GM18517 (cell line): ENCODE measurements around the gene CHST7.

Experiments
- ATAC-seq: cut with Tn5 transposase; IDR thresholded peaks from one replicate; pipeline ENCODE4 v1.9.1; 2021; ENCODE audit warnings: mild to moderate bottlenecking, moderate library complexity; ENCODE audit not compliant: unreplicated experiment

The CHST7 gene

DNA sequence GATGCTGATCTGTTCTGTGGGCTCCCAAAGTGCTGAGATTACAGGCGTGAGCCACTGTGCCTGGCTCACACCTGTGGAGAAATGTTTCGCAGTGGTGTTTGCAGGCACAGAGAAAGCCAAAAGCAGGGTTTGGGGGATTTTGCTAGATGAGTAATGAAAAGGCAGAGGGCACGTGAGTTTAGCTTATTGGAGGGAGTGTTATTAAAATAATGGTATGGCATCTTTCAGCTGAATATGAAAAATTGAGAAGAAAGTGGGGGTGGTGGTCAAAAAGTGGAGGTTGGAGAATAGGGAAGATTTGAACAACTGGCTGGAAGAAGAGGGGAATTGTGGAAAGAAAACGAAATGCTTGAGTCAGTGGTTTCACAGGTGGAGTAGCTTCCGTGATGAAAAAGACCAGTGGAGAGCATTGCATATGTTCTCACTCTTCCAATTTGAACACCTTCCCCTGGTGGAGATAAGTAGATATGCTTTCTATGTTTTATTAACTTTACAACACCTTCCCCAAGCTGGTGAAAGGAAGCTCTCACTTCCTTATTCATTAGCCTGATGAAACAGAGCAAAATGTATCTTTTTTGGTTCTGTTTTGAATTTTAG, 1.1 kb upstream of the CHST7 start:
- ATAC-seq: peak; percentile 50

DNA sequence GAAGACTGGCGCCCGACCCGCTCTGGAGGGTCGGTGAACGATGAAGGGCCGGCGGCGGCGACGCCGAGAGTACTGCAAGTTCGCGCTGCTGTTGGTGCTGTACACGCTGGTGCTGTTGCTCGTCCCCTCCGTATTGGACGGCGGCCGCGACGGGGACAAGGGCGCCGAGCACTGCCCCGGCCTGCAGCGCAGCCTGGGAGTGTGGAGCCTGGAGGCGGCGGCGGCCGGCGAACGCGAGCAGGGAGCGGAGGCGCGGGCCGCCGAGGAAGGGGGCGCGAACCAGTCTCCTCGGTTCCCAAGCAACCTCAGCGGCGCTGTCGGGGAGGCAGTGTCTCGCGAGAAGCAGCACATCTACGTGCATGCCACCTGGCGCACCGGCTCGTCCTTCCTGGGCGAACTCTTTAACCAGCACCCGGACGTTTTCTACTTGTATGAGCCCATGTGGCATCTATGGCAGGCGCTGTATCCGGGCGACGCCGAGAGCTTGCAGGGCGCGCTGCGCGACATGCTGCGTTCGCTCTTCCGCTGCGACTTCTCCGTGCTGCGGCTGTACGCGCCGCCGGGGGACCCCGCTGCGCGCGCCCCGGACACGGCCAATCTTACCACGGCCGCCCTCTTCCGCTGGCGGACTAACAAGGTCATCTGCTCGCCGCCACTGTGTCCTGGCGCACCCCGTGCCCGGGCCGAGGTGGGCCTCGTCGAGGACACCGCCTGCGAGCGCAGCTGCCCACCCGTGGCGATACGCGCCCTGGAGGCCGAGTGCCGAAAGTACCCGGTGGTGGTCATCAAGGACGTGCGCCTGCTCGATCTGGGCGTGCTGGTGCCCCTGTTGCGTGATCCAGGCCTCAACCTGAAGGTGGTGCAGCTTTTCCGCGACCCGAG, 568 bp downstream of the CHST7 start:
- peak; percentile 26 for ATAC-seq

DNA sequence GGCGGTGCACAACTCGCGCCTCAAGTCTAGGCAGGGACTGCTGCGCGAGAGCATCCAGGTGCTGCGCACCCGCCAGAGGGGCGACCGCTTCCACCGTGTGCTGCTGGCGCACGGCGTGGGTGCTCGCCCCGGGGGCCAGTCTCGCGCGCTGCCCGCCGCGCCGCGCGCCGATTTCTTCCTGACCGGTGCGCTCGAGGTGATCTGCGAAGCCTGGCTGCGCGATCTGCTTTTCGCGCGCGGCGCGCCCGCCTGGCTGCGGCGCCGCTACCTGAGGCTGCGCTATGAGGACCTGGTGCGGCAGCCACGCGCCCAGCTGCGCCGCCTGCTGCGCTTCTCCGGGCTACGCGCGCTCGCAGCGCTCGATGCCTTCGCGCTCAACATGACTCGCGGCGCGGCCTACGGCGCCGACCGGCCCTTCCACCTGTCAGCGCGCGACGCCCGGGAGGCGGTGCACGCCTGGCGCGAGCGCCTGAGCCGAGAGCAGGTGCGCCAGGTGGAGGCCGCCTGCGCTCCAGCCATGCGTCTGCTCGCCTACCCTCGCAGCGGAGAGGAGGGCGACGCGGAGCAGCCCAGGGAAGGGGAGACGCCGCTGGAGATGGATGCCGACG, 1.3 kb downstream of the CHST7 start:
- no peak for ATAC-seq

DNA sequence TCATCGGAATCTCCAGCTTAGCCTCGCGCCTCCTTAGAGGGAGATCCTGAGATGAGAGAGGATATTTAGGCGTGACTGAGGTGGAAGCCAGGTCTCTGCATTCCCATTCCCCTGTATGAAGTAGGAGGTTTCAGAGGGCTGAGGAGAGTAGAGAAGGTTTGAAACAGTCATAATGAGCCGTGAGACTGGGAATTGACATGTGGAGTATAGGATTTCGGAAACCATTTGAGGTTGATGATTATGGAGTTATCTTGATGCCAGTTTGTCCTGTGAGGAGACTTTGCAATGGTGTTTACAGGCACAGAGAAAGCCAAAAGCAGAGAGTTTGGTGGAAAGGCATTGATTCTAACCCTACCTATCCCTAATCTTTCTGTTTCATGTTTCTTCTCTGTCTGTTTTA, 2.0 kb downstream of the CHST7 start:
- no peak for ATAC-seq

DNA sequence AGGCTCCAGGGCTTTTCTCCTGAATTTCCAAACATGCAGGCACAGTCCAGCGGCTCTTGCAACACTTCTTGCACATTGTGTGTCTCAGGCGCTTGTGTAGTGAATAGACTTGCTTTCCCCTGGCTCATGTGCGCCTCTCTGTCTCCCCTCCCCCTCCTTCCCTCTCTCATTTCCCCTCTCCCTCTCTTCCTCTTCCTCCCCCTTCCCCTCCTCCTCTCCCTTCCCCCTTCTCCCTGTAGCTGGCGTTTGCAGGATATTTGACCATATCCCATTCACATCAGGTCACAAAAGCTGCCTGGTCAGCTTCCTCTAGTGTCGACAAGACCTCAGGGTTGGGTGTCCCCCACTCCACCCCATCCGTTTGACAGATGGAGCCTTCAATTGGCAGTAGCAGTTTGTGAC, 2.4 kb downstream of the CHST7 start:
- no peak for ATAC-seq

DNA sequence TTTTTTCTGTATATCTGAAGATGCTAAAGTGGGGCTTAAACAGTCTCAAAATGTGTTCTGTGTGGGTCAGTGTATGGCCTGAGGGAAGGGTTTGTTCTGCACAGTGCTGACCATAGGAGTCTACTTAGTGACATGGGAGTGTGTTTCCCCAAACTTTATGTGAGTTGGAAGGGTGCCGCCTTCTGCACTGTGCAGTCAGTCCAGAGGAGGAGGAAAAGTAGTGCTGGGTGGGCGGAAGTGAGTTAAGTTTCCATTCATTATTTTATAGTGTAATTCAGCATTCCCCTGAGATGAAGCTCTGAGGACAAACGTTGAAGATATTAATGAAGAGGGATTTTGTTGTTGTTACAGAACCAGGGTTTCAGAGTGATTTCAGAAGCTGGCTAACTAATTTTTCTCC, 2.9 kb downstream of the CHST7 start:
- no peak for ATAC-seq

DNA sequence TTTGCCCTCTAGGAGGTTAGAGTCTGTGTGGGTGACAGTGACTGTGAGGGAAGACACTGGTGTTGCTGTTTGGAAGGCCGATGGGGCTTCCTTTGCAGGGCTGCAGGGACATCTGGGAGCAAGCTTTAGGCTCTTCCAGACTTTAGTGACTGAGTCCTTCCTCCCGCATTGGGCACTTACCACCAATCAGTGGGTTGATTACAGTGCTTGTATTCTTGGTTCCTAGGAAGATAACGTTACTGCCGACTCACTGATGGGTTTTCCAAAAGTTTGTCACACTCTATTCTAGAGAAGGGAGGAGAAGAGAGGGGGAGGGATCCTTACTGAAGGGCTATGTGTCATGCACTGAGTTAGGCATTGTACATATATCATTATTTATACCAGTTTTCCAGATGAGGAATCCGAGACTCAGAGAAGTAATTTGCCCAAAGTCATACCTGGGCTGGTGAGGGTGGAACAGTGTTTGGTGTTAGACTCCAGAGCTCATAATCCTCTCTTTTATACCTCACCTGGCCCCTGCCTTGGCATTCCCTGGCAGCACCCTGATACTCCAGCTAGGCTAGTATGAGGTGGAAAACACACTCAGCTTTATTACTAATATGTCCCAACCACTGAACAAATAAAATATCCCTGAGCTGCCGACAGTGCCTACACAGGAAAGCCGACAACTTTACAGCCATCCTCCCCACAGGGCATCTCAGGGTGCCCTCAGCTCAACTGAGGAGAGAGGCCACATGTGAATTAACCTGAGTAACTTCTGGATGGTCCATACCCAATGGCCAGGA, 3.8 kb downstream of the CHST7 start:
- ATAC-seq: no peak

DNA sequence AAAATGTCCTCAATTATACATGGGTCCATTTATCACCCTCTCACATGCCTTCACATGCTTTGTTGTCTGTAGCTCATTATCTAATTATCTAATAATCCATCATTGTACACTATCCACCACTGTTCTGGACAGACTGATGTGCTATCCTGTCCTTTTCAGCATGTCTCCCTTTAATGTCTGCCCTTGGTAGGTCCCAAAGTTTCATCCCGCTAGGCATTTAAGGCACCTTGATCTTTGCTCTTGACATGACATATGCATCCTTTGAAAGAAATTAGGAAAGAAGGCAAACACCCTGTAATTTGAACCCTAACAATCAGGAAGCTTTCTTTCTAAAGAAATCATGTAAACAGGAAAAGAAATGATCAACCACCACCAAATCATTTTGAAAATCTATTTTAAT, 5.7 kb downstream of the CHST7 start:
- no peak for ATAC-seq

DNA sequence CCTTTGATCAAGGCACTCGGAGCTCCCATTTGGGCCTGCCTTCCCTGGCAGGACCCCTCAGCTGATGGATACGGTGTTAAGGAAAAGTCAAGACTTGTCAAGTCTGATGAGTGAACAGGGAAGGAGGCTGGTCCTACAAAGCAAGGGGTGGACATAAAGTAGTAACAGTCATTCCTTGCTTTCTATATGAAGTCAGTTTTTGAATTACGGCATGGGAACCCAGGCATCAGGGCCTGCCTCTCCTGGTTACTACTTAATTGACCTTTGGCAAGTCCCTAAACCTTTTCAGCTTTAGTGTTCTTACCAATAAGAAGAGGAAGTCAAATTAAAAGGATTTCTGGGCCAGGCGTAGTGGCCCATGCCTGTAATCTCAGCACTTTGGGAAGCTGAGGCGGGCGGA, 7.0 kb downstream of the CHST7 start:
- no peak for ATAC-seq

DNA sequence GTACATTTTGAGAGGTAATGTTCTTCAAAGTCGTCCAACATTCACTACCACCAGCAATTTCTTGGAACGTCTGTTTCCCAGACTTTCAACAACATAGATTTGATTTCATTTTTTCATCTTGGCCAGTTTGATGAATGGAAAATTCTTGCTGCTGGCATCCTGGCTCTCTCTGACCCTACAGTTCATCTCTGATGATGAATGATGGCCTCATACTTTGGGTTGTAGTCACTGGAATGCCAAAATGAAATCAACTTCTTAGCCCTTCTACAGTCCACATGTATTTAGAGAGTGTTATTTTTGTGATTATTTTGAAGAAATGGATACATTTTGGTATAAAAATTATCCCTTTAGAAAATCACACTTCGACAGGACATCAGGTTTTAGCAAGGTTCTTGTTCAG, 8.8 kb downstream of the CHST7 start:
- no peak for ATAC-seq

DNA sequence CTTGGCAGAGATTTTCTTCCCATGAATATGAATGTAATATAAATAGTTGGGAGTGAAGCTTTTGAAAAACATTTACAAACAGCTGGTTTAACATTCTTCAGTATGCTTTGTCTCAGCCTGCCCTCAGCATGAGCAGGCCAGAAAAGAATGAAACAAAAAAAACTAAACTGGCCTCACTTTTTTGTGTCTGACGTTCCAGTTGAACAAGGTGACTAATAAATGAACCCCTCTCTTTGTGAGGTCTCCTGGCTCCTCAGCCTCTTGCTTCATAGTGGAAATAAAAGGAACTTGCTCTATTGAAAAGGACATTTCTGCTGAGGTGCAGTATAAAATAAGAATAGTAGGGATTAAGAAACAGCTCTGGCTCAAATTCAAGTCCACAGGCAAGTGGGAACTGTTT, 9.4 kb downstream of the CHST7 start:
- ATAC-seq: no peak

DNA sequence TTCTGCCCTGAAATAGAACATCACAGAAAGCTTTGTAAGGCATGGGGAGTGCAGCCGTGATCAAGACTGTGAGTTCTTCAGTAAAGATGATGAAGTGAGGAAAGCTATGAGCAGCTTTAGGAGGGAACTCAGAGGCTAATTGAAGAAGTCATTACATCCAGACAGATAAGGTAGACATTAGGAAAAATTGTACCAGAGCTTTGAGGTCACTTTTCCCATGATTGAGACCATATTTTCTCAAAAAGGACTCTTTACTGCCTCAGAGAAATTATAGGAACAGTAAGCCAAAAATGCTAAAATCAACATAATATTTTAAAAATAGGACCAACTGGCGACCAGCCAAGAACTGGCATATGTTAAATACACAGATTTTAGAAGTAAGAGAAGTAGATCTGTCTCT, 11.2 kb downstream of the CHST7 start:
- no peak for ATAC-seq

DNA sequence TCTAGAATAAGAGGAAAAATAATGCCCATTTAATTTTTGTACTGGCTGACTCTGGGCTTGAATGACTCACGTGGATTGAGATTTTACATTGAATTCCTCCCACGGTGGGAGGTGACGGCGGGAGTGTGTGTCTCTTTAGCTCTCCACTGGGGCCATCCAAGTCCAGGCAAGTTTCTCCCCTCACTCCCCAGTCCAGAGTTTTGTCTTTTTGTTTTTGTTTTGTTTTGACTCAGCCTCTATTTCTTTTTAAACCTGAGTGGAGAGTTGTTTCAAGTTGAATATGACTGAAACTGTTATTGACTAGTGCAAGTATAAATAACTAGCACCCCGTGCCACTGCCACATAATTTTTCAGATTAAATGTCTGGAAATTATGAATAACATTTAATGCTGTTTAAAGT, 13.6 kb downstream of the CHST7 start:
- peak; percentile 74 for ATAC-seq

DNA sequence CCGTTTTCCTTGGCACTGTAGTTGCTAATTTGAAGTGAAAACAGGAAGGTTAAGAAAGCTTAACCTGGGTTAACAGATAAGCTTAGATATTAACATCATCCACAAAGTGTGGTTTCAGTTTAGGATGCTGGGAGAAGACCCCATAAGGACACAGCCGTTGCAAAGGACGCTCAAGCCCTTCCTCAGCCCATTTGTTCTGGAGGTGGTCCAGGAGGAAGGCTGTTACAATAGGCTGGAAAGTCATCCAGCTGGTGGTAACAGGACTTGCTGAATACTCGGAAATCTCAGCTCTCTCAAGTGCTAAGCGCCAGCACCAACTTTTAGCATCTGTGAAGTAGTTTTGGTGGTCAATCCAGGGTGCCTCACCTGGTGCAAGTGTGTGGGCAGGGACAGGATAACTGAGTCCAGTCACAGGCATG, 14.2 kb downstream of the CHST7 start:
- no peak for ATAC-seq

DNA sequence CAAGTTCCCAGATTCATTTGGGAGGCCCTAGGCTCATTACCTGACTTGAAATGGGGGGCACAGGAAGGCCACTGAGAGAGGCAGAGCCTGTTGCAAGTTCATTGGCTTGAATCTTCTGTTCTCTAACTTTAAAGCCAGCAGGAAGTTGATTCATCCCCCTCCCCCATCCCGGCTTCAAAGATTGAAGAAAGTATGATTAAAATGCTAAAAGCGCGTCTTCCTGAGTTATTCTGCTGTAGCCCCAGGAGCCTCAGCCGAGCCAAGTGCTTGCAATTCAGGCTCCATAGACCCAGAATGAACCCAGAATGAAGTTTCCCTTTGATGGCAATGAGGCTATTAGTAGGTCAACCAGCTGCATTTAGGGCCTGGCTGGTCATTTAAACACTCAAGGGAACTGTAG, 14.7 kb downstream of the CHST7 start:
- ATAC-seq: no peak

DNA sequence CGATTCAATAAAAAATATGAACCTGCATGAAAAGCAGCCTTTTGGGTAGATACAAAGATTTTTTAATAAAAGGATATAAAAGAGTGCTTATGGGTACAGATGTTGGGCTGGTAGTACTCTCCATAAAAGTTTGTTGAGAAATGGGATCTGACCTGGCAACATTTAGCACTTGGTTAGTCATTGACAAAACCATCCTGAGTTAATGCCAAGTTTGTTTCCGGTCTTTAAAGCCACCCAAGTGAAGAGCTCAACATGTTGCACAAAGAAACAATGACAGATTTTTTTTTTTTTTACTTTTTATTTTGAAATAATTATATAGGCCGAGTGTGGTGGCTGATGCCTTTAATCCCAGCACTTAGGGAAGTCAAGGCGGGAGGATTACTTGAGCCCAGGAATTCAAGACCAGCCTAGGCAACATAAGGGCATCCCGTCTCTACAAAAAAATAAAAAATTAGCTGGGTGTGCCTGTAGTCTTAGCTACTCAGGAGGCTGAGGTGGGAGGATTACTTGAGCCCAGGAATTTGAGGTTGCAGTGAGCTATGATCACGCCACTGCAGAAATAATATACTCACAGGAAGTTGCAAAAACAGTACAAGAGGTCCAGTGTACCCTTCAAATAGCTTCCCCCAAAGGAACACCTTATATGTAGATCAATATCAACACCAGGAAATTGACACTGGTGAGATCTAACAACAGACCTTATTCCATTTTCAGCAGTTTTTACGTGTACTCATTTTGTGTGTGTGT, 16.6 kb downstream of the CHST7 start:
- no peak for ATAC-seq

DNA sequence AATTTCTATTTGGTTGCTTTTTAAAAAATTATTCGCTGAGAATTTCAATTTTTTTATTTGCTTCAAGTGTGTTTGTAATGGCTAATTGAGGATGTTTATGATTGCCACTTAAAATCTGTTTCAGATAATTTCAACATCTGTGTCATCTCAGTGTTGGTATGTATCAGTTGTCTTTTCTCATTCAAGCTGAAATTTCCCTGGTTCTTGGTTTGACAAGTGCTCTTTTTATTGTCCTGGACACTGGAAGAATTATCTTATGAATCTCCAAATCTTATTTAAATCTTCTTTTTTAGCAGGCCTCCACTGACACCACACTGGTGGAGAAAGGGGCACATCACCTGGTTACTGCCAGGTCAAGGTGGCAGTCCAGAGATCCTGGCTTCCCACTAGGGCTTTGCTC, 21.5 kb downstream of the CHST7 start:
- no peak for ATAC-seq

DNA sequence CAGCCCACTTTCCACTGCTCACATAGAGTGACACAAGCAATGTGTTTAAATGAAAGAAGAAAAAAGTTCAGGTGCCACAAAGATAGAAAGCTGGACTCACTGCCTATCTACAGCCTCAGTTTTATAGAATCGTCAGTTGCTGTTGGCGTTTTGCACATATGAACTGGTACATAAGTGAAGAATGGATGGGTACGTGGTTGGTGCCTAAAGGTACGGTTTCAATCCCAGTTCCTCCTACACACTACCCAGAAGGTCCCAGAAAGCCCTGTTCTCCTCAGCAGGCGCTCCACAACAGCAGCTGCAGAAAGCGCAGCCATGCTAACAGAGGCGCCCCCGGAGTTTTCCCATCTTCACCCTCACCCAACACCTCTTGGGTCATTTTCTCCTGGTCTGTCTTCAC, 23.6 kb downstream of the CHST7 start:
- ATAC-seq: no peak

DNA sequence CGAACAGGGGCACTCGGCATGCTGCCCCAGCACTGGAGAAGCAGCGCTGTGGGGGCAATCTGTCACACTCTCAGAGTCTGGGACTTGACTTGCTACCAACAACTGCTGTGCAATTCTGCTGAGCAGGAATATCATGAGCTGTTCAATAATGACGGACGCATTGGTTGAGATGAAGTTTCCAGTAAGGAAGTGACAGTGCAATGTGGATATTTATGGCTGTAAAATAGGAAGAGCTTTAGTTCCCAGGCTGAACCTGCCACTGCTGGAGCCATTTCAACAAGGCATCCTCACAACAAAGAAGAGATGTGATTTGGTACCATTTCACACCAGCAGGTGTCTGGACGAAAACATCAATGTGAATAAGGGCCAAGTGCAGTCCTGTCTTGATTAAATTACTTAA, 24.2 kb downstream of the CHST7 start:
- ATAC-seq: no peak

DNA sequence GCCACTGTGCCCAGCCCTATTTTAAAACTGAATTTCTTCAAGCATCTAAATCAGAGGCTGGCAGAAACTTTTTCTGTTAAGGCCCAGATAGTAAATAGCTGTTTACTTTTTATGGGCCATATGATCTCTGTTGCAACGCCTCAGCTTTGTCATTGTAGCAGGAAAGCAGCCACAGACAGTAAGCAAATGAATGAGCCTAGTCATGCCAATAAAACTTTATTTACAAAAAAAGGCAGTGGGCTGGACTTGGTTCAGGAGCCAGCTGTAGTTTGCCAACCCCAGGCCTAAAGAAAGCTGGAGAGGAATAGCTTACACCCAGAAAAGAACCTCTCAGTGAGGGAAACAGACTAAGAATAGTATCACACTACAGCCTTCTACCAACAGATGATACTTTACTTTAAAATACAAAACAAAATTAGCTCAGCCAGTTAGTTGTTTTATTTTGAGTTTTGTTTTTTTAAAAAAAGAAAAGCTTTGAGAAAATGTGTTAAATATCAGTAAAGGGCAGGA, 25.5 kb downstream of the CHST7 start:
- no peak for ATAC-seq

DNA sequence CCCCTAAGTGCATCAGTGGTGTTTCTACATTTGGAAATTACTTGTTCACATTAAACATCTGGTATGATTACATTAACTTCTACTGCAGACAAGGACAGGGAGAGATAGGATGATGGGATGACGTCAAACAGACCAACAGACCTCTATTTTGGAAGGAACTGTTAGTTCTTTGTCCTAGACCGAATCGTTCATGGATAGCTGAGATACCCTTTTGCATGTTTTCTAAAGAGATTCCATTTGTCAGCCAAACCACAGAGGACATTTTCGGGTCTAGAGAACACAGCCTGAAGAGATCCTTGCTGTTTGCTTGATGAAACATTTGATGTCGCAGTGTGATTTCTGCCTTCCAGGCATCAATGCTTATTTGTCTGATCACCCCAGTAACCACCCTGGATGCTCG, 27.7 kb downstream of the CHST7 start:
- ATAC-seq: no peak
